Skeletal muscle tissue (tissue), 4 donors: ENCODE results near the gene CCT7. TPM values are rescaled to one million over a fixed set of nuclear protein-coding genes. Genes with fewer than 3 reads are reported as not detected.
"Not testable (repeated sequence)": the region's sequence is repeated elsewhere in the genome, so short reads cannot be mapped to it uniquely, and the experiment has no call there.

ENCODE experiments used
- H3K27ac ChIP-seq: one replicate; pipeline ENCODE4 v1.7.0; 2013; ENCODE audit warnings: mild to moderate bottlenecking, low read depth, low read length, inconsistent platforms
- H3K27me3 ChIP-seq, 3 donors: one replicate each; pipeline ENCODE4 v1.7.0; 2013; ENCODE audit warnings: low read length in 3 of 3; ENCODE audit not compliant: control insufficient read depth in 3 of 3, insufficient read depth in 3 of 3
- H3K36me3 ChIP-seq, 3 donors: one replicate each; pipeline ENCODE4 v1.7.0; 2013; ENCODE audit warnings: low read length in 3 of 3; ENCODE audit not compliant: control insufficient read depth in 3 of 3, insufficient read depth in 3 of 3
- H3K4me1 ChIP-seq, 3 donors: one replicate each; pipeline ENCODE4 v1.7.0; 2013; ENCODE audit warnings: low read length in 3 of 3, mild to moderate bottlenecking in 3 of 3; ENCODE audit not compliant: control insufficient read depth in 3 of 3, insufficient read depth in 3 of 3
- H3K4me3 ChIP-seq, 3 donors: one replicate each; pipeline ENCODE4 v1.7.0; 2013; ENCODE audit warnings: low read length in 3 of 3
- H3K9ac ChIP-seq, 3 donors: one replicate each; pipeline ENCODE4 v1.7.0; 2013; ENCODE audit warnings: low read length in 3 of 3, mild to moderate bottlenecking in 3 of 3, moderate library complexity in 2 of 3, low read depth in 1 of 3
- H3K9me3 ChIP-seq, 3 donors: one replicate each; pipeline ENCODE4 v1.7.0; 2013; ENCODE audit warnings: low read length in 3 of 3; ENCODE audit not compliant: control insufficient read depth in 3 of 3
- total RNA-seq: library from RNA; depleted of rRNA; stranded (reverse); fragments of >200 nt; gene quantifications from one replicate; pipeline ENCODE4 v1.2.3, GENCODE V29; 2014
- donor health status: Osteomylitis.

CCT7 gene
- 205 TPM for total RNA-seq

DNA sequence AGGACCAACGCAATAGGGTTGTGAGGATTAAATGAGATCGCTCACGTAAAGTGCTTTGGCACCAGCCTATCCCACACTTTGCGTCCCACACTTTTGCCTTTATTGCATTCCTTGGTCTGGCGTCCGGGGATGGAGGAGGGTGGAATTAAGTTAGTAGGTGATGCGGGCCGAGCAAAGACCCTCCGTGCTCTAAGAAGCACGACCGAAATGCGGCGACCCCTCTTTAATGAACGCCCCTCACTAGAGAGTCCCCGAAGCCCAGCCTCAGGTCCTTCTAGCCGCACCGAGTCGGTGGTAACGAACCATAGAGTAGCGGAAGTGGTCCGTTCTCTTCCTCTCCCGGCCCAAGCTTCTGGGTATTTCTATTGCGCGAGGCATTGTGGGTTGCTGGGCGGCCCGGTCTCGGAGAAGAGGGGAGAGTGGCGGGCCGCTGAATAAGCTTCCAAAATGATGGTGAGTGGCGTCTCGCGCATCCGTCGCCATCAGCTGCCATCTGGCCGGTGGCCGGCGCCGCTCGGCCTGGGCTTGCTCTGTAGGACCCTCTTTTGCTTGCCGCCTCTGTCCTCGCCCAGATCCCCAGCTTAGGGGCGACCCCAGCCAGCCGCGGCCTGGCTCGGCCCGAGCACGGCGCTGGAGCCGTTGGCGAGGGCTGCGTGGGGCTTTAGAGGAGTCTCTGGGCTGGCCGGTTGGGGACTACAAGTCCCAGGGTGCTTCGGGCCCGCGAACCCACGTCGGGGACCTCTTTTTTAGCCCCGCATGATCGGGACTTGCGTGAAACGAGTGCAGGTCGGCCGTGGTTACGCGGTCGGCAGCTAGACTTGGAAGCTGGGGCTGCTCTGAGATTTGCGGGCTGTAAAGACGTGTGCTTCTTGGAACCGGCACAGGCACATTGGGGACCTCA lies at the start of gene CCT7:
Gene CCT7 (plus strand): TSS at position 377 of the 901 bp plus-strand sequence. CDS start 71 bp downstream, at position 448.
- H3K36me3 ChIP-seq, result peaks cover 8 to 16% (median 15%) of the 10 kb centered on the region in 3 donors
- peak within 1 kb of the TSS; percentile 79 to 99 (median 94) for H3K4me3 ChIP-seq
- no peaks in the 10 kb centered on the region for H3K27me3 ChIP-seq
- peak within 1 kb of the TSS; percentile 89 to 99 (median 96) for H3K9ac ChIP-seq
- no peaks in the 10 kb centered on the region for H3K9me3 ChIP-seq
- peaks cover 34 to 56% (median 44%) of the 10 kb centered on the region in 3 donors for H3K4me1 ChIP-seq
- peak within 1 kb of the TSS; percentile 86 for H3K27ac ChIP-seq

DNA sequence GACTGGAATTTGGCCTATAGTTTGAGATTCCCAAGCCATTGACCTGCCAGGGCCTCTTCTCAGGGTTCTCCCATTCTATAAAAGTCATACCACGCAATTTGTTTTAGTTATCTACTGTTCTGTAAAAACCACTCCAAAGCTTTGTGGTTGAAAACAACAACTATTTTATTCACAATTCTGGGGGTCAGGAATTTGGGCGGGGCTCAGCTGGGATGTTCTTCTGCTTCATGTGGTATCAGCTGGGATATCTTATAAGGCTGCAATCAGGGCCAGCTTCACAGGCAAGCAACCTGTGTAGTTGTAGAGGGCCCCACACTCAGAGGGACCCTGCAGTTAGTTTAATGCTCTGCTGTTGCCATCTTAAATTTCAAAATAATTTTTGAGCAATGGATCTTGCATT lies 48.1 kb upstream of the CCT7 start:
- Histone ChIP-seq H3K4me3 (no peak overlapping the region), H3K27me3 (peaks cover 0 to 10% (median 0%) of the 10 kb centered on the region in 3 donors), H3K4me1 (no peaks in the 10 kb centered on the region), H3K27ac (no peak overlapping the region), H3K9me3 (no peaks in the 10 kb centered on the region), H3K9ac (no peak overlapping the region), H3K36me3 (no peaks in the 10 kb centered on the region)

DNA sequence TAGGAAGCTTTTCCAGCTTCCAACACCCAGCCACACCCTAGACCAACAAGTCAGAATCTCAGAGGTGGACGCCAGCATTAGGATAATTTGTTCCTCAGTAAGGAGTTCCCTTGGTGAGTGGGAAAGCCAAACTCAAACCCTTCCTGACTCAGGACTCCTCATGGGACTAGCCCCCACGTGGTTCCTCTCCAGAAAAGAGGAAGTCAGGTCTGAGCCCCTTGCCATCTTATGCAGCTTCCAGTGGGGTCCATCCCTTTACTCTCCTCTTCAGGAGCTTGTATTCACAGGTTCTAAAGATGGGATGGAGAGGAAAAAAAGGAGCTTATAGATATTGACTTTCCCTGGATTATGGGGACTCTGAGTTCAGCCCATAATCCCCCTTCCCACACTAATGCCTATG lies 46.6 kb upstream of the CCT7 start:
- Histone ChIP-seq H3K27me3 (peaks cover 0 to 10% (median 0%) of the 10 kb centered on the region in 3 donors), H3K9me3 (no peaks in the 10 kb centered on the region), H3K4me3 (no peak overlapping the region), H3K36me3 (no peaks in the 10 kb centered on the region), H3K9ac (no peak overlapping the region), H3K27ac (no peak overlapping the region), H3K4me1 (no peaks in the 10 kb centered on the region)

- no peaks in the 10 kb centered on the region for H3K36me3 ChIP-seq
- peaks cover 0 to 6% (median under 1%) of the 10 kb centered on the region in 3 donors for H3K4me1 ChIP-seq
- peaks cover 20 to 27% (median 24%) of the 10 kb centered on the region in 3 donors for H3K27me3 ChIP-seq
- no peaks in the 10 kb centered on the region for H3K9me3 ChIP-seq
- no peak overlapping the region for H3K4me3 ChIP-seq
- no peak overlapping the region for H3K9ac ChIP-seq
- H3K27ac ChIP-seq, result no peak overlapping the region
Observed at GRCh38 chr2:73197579-73197978, 36.5 kb upstream of the CCT7 start.

GRCh38 chr2:73200281-73200680 lies 33.8 kb upstream of the CCT7 start:
- H3K27me3 ChIP-seq, result peaks cover 39 to 46% (median 43%) of the 10 kb centered on the region in 3 donors
- not testable (repeated sequence) for H3K36me3 ChIP-seq, H3K4me3 ChIP-seq, H3K9ac ChIP-seq, H3K9me3 ChIP-seq, H3K4me1 ChIP-seq, H3K27ac ChIP-seq

GRCh38 chr2:73202156-73203054 lies 31.7 kb upstream of the CCT7 start, which contains the start of gene NOTO:
NOTO (plus strand) TSS chr2:73202574; CDS start chr2:73202667, 93 bp downstream.
- Histone ChIP-seq H3K9me3 (no peaks in the 10 kb centered on the region), H3K27me3 (peaks cover 44 to 52% (median 50%) of the 10 kb centered on the region in 3 donors), H3K27ac (no peak within 1 kb of the TSS), H3K9ac (no peak within 1 kb of the TSS), H3K36me3 (no peaks in the 10 kb centered on the region), H3K4me1 (peaks cover 0 to 7% (median 6%) of the 10 kb centered on the region in 3 donors), H3K4me3 (peak within 1 kb of the TSS in 1 of 3 donors; percentile 35)

DNA sequence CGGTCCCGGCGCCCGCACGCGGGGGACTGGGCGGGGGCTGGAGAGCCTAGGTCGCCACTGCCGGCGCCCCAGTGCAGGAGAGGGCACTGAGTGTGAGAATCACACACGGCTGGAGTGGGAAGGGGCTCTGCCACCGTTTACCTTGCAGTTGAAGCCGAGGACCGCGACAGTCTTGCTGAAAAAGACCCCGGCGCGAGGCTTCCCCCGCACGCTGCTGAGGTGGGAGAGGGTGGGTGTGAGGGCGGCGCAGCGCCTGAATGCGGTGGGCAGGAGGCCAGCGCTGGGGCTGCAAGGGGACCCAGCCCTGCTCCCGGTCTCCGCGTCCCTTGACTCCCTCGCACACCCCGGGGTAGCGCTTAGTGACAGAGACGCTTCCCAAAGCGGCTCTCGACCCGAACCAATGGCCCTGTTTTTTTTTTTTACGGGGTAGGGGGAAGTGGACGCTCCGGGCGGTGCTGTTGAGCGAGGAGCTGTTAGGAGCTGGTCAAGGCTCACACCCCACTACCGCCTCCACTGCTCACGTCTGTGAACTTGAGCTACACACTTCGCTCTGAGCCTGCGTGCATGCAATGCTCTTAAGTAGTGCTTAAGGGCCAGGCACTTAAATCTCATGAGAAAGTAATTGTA lies 30.9 kb upstream of the CCT7 start:
- Histone ChIP-seq H3K4me3 (no peak overlapping the region), H3K27me3 (peaks cover 40 to 49% (median 46%) of the 10 kb centered on the region in 3 donors), H3K27ac (no peak overlapping the region), H3K9ac (no peak overlapping the region), H3K4me1 (peaks cover 0 to 7% (median 6%) of the 10 kb centered on the region in 3 donors), H3K36me3 (no peaks in the 10 kb centered on the region), H3K9me3 (no peaks in the 10 kb centered on the region)

- Histone ChIP-seq H3K27ac (no peak overlapping the region), H3K36me3 (no peaks in the 10 kb centered on the region), H3K9me3 (no peaks in the 10 kb centered on the region), H3K4me3 (no peak overlapping the region), H3K27me3 (peaks cover 39 to 44% (median 41%) of the 10 kb centered on the region in 3 donors), H3K9ac (no peak overlapping the region), H3K4me1 (peaks cover 0 to 7% (median 6%) of the 10 kb centered on the region in 3 donors)
Observed at GRCh38 chr2:73205611-73206010, 28.5 kb upstream of the CCT7 start.

GRCh38 chr2:73208258-73208657 lies 25.9 kb upstream of the CCT7 start:
- Histone ChIP-seq H3K27me3 (peaks cover 19 to 23% (median 21%) of the 10 kb centered on the region in 3 donors), H3K27ac (no peak overlapping the region), H3K9me3 (no peaks in the 10 kb centered on the region), H3K36me3 (no peaks in the 10 kb centered on the region), H3K4me1 (peaks cover 0 to 2% (median 1%) of the 10 kb centered on the region in 3 donors), H3K9ac (no peak overlapping the region), H3K4me3 (no peak overlapping the region)
